SH-SY5Y (cell line): ENCODE data around the gene CCL20.

Experiments used
- GATA2 ChIP-seq: IDR thresholded peaks from 2 replicates; pipeline ENCODE4 v1.6.1; 2011; ENCODE audit warnings: mild to moderate bottlenecking, low read depth, low read length
- GATA3 ChIP-seq: IDR thresholded peaks from 2 replicates; pipeline ENCODE4 v1.6.1; 2011; ENCODE audit warnings: low read depth, mild to moderate bottlenecking, low read length, moderate library complexity

GRCh38 chr2:227823922-227824321 lies 10.3 kb downstream of the CCL20 start:
- no peak for TF ChIP-seq GATA2
- TF ChIP-seq GATA3, result no peak
